Transverse colon (tissue), 4 donors: ENCODE measurements around the gene PDE1C.

Experiments
- CTCF ChIP-seq, 5 experiments: fragments of 200-600 bp in 3 of 5; fragments of 450-650 bp in 2 of 5; sonication (generic) in 3 of 5; IDR thresholded peaks; 1 replicate in 2 of 5; 2 replicates in 3 of 5; pipeline ENCODE4 v1.5.1; 2016 to 2017; ENCODE audit warnings: antibody characterized with exemption in 5 of 5, inconsistent platforms in 3 of 5, mild to moderate bottlenecking in 2 of 5, moderate library complexity in 1 of 5
- EP300 ChIP-seq: sonication (generic); formaldehyde crosslinking; IDR thresholded peaks from one replicate; pipeline ENCODE4 v1.6.1; 2017; ENCODE audit warnings: antibody characterized with exemption, low read depth
- POLR2A ChIP-seq: fragments of 450-650 bp; IDR thresholded peaks from one replicate; pipeline ENCODE4 v1.6.1; 2016; ENCODE audit warnings: antibody characterized with exemption, mild to moderate bottlenecking, moderate library complexity
- POLR2AphosphoS5 ChIP-seq, 3 donors: sonication (generic); formaldehyde crosslinking; IDR thresholded peaks; one replicate each; pipeline ENCODE4 v1.6.1; 2016; ENCODE audit warnings: antibody characterized with exemption in 3 of 3

- TF ChIP-seq CTCF (IDR thresholded peaks at IDR 0.05) (no peak), POLR2AphosphoS5 (IDR thresholded peaks at IDR 0.05) (no peak), POLR2A (no peak), EP300 (no peak)
Observed at GRCh38 chr7:32077806-32078205, 7.6 kb upstream of the PDE1C start.
